Loucy (cell line): ENCODE data around the gene OTUD5.

Experiments
- H2AFZ ChIP-seq: fragments of 200-600 bp; sonication (generic); 2 replicates; pipeline ENCODE4 v1.6.0; 2016; ENCODE audit warnings: antibody characterized with exemption, mild to moderate bottlenecking, low read length, moderate library complexity
- H3F3A ChIP-seq: fragments of 200-600 bp; 2 replicates; pipeline ENCODE4 v1.6.0; 2016; ENCODE audit warnings: antibody characterized with exemption, low read depth, mild to moderate bottlenecking
- H3K27me3 ChIP-seq: fragments of 200-600 bp; sonication (generic); 2 replicates; pipeline ENCODE4 v1.6.1; 2014; ENCODE audit warnings: low read length, mild to moderate bottlenecking; ENCODE audit not compliant: insufficient read depth, poor library complexity, severe bottlenecking
- H3K36me3 ChIP-seq: fragments of 200-600 bp; sonication (generic); 2 replicates; pipeline ENCODE4 v1.6.1; 2016; ENCODE audit warnings: low read length; ENCODE audit not compliant: insufficient read depth
- H3K4me1 ChIP-seq: fragments of 200-600 bp; sonication (generic); 2 replicates; pipeline ENCODE4 v1.5.1; 2014; ENCODE audit warnings: low read length, mild to moderate bottlenecking; ENCODE audit not compliant: insufficient read depth, poor library complexity, severe bottlenecking
- H3K4me2 ChIP-seq: fragments of 200-600 bp; sonication (generic); 2 replicates; pipeline ENCODE4 v1.6.0; 2014; ENCODE audit warnings: antibody characterized with exemption, low read length, low read depth, mild to moderate bottlenecking; ENCODE audit not compliant: poor library complexity, severe bottlenecking
- H3K4me3 ChIP-seq: fragments of 200-600 bp; sonication (generic); 2 replicates; pipeline ENCODE4 v1.5.1; 2014; ENCODE audit warnings: low read length, mild to moderate bottlenecking, mixed read lengths; ENCODE audit not compliant: poor library complexity, severe bottlenecking
- H3K79me2 ChIP-seq: fragments of 200-600 bp; sonication (generic); 2 replicates; pipeline ENCODE4 v1.6.1; 2014; ENCODE audit warnings: low read length; ENCODE audit not compliant: insufficient read depth
- H3K9ac ChIP-seq: fragments of 200-600 bp; sonication (generic); 2 replicates; pipeline ENCODE4 v1.6.0; 2014; ENCODE audit warnings: mild to moderate bottlenecking, low read depth, low read length, moderate library complexity; ENCODE audit not compliant: poor library complexity, severe bottlenecking
- H3K9me2 ChIP-seq: fragments of 200-600 bp; sonication (generic); replicated peaks from 2 replicates; pipeline ENCODE4 v1.6.1; 2016; ENCODE audit warnings: low read depth, low read length, mixed read lengths
- H3K9me3 ChIP-seq: fragments of 200-600 bp; sonication (generic); 2 replicates; pipeline ENCODE4 v1.6.1; 2014; ENCODE audit warnings: mild to moderate bottlenecking, antibody characterized with exemption, low read length, low read depth; ENCODE audit not compliant: insufficient read depth
- H4K20me1 ChIP-seq: fragments of 200-600 bp; sonication (generic); 2 replicates; pipeline ENCODE4 v1.6.0; 2014; ENCODE audit warnings: antibody characterized with exemption, low read length, mild to moderate bottlenecking; ENCODE audit not compliant: insufficient read depth, poor library complexity, severe bottlenecking
- CTCF ChIP-seq: fragments of 200-600 bp; sonication (generic); conservative IDR thresholded peaks from 2 replicates; pipeline ENCODE4 v1.5.1; 2014; ENCODE audit warnings: mild to moderate bottlenecking, antibody characterized with exemption, low read length
- EZH2phosphoT487 ChIP-seq: fragments of 200-600 bp; IDR thresholded peaks from 2 replicates; pipeline ENCODE4 v1.6.1; 2018; ENCODE audit warnings: antibody characterized with exemption, mild to moderate bottlenecking, moderate library complexity, borderline replicate concordance

The OTUD5 gene

GRCh38 chrX:48975041-48975440 lies 17.6 kb upstream of the OTUD5 start:
- Histone ChIP-seq H3K27me3 (no peaks in the 10 kb centered on the region), H4K20me1 (no peaks in the 10 kb centered on the region), H2AFZ (no peak overlapping the region), H3K4me1 (no peaks in the 10 kb centered on the region), H3F3A (no peaks in the 10 kb centered on the region), H3K36me3 (peaks cover 10% of the 10 kb centered on the region; the same call in 1 of the 2 replicates), H3K9me2 (no peaks in the 10 kb centered on the region), H3K4me2 (no peak overlapping the region), H3K79me2 (no peaks in the 10 kb centered on the region), H3K4me3 (no peak overlapping the region), H3K9ac (no peak overlapping the region), H3K9me3 (no peaks in the 10 kb centered on the region)
- no peak for TF ChIP-seq EZH2phosphoT487
- TF ChIP-seq CTCF: no peak

GRCh38 chrX:48974574-48974973 lies 17.2 kb upstream of the OTUD5 start:
- H3K79me2 ChIP-seq: no peaks in the 10 kb centered on the region
- H3K36me3 ChIP-seq: peaks cover 10% of the 10 kb centered on the region; the same call in 1 of the 2 replicates
- H3K9me3 ChIP-seq: no peaks in the 10 kb centered on the region
- no peak overlapping the region for H3K4me3 ChIP-seq
- no peak overlapping the region for H2AFZ ChIP-seq
- no peaks in the 10 kb centered on the region for H3K27me3 ChIP-seq
- H3K9me2 ChIP-seq: no peaks in the 10 kb centered on the region
- no peak overlapping the region for H3K9ac ChIP-seq
- TF ChIP-seq EZH2phosphoT487 (no peak), CTCF (no peak)
- no peak overlapping the region for H3K4me2 ChIP-seq
- H3F3A ChIP-seq: no peaks in the 10 kb centered on the region
- H4K20me1 ChIP-seq: no peaks in the 10 kb centered on the region
- no peaks in the 10 kb centered on the region for H3K4me1 ChIP-seq

GRCh38 chrX:48974033-48974432 lies 16.6 kb upstream of the OTUD5 start:
- Histone ChIP-seq H3K9ac (no peak overlapping the region), H3K4me1 (no peaks in the 10 kb centered on the region)

More at GRCh38 chrX:48974033-48974432, 16.6 kb upstream of the OTUD5 start:
- Histone ChIP-seq H3K79me2 (no peaks in the 10 kb centered on the region), H3K4me3 (no peak overlapping the region), H3K36me3 (peaks cover 10% of the 10 kb centered on the region; the same call in 1 of the 2 replicates), H3K9me2 (no peaks in the 10 kb centered on the region), H3F3A (no peaks in the 10 kb centered on the region), H2AFZ (no peak overlapping the region), H3K9me3 (no peaks in the 10 kb centered on the region), H3K27me3 (no peaks in the 10 kb centered on the region), H3K4me2 (no peak overlapping the region), H4K20me1 (no peaks in the 10 kb centered on the region)
- TF ChIP-seq EZH2phosphoT487: no peak
- no peak for TF ChIP-seq CTCF
